NCI-H748 (cell line): ENCODE results near the gene CD244.
A peak's percentile ranks its signal among the peaks of the same experiment; 100 is the strongest.
"Not testable (repeated sequence)": the region's sequence is repeated elsewhere in the genome, so short reads cannot be mapped to it uniquely, and the experiment has no call there.

Experiments used
- DNase-seq: peaks from one replicate; lab custom pipeline; 2025; ENCODE audit not compliant: unreplicated experiment; lab: John Stamatoyannopoulos, UW

The CD244 gene

DNA sequence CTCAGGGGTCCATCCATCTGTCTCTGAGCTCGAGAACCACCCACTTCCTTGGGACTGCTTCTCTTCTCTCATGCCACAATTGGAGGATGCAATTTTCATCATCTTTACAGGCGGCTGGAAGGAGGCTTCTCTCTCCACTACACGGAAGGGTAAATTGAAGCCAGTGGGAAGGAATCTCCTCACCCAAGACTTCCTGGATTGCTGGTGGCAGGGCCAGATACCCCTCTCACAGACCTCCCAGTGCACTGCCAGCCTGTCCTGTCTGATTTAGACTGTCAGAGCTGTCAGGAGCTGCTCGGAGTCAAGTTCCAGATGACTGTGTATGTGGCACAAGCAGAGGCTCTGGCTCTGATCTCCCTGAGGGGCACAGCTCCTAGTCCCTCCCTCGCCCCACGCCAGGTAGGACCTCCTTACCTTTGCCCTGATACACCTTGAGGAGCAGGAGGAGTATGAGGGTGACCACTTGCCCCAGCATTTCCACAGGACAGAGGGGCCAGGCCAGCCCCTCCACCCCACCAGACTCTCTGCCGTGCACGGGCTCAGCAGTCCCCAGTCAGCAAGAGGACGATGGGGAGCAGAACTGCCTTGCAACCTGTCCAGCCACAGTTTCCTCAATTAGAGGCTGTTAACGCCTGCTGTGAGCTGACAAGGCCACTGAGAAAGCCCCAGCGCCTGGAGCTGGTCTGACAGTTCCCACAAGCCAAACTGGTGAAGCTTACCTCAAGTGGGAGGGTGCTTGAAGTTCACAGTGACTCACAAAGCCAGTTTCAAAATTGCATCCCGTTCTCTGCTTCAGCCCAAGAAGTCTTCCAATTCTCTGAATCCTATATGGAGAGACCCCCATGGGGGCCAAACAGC is at the start of gene CD244:
Gene CD244, minus strand, starts transcription at position 685 of the 858 bp plus-strand sequence. Its CDS starts 210 bp downstream, at position 475.
- no peak for DNase-seq

GRCh38 chr1:160911925-160912324 is 49.2 kb upstream of the CD244 start:
- DNase-seq, result no peak

DNA sequence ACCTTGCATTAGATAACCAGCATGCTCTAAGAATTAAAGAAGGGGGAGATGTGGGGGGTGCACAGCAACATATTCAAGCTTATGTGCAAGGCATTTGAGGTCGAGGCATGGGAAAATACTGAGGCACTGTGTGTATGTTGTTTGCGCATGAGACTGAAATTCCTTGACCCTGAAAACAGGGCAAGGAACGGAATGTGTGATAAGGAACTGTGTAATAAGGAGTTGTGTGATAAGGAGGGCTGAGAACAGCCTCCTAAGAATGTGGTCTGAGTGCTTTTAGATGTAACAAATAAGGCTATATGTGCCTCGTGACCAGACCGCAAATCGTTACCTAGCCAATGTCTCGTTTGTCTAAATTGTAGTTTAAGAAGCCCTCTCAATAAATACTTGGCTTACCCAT is 48.8 kb upstream of the CD244 start:
- no peak for DNase-seq

DNA sequence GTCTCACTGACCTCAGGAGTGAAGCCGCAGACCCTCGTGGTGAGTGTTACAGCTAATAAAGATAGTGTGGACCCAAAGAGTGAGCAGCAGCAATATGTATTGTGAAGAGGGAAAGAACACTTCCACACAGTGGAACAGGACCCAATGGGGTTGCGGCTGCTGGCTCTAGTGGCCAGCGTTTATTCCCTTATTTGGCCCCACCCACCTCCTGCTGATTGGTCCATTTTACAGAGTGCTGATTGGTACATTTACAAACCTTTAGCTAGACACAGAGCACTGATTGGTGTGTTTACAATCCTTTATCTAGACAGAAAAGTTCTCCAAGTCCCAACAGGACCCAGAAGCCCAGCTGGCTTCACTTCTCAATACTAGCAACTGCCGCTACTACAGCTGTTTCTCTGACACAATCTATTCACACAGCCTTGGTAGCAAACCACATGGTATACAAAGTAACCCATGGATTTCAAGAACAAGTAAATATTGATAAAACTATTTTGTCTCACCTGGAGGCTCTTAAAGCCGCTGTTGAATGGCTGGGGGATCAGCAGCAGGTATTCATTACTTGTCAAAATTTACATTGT is 47.6 kb upstream of the CD244 start:
- peak; percentile 79 for DNase-seq

DNA sequence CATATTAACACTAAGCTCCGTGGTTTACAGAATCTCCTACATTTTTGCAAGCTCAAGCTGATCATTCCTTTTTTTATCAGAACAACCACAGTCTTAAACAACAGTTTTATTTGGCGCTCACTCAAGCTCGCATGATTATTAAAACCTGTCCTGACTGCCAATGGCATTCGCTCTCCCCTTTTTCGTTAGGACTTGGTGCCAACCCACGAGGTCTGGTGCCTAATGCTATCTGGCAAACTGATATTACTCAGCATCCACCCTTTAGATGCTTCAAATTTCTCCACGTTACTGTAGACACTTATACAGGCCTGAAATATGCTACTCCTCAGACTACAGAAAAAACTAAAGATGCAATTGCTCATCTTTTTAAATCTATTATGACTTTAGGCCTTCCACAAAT is 45.3 kb upstream of the CD244 start:
- DNase-seq, result no peak

DNA sequence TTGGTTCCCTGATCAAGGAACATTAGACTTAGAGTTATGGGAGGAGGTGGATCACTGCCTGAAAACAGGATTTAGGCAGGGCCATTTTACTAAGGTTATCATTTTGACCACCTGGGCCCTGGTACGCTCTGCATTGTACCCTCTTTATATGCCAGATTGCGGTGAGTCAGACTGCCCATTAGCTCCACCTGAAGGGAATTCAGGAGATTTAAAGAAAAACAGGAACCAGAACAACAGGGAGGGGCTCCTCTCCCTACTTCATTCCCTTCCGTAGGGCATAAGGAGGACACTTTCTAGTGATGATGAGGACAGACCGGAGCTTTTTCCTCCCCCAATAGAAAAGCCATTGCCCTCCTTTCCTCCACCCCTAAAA is 42.9 kb upstream of the CD244 start:
- DNase-seq, result no peak

DNA sequence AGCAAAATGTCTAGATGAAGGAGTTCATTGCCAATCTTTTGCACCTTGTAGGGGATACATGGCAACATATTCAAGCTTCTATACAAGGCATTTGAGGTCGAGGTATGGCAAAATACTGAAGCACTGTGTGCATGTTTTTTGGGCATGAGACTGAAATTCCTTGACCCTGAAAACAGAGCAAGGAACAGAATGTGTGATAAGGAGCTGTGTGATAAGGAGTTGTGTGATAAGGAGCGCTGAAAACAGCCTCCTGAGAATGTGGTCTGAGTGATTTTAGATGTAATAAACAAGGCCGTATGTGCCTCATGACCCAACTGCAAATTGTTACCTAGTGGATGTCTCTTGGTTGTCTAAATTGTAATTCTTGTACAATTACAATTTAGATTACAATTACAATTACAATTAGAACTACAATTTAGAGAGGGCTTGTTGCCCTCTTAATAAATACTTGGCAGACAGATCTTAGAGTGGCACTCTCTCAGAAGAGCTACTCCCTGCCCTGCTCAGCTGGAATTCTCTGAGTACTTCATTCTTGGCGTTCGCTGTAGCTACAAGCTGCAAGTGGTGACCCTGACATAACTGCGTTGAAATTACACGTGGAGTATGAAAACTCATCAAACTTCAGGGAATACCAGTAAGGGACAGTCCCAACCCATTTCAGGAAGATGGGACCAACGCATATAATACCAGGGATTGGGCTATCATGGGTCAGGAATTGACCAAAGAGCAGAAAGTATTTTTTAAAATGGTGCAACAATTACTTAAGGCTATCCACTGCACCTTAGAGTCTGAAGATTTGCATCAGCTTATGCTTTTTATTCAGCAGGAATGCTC is 42.3 kb upstream of the CD244 start:
- DNase-seq, result no peak

DNA sequence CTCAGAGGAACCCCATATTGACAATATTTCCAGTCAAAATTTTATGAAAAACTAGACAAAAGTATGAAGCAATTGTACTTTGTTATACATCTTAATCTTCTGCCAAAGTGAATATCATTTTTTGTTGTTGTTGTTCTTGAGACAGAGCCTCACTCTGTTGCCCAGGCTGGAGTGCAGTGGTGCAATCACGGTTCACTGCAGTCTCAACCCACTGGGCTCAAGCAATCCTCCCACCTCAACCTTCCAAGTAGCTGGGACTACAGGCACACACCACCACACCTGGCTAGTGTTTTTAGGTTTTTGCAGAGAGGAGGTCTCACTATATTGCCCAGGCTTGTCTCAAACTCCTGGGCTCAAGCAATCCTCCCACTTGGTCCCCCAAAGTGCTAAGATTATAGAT is 39.6 kb upstream of the CD244 start:
- not testable (repeated sequence) for DNase-seq

GRCh38 chr1:160901768-160902167 is 39.1 kb upstream of the CD244 start:
- DNase-seq, result no peak

DNA sequence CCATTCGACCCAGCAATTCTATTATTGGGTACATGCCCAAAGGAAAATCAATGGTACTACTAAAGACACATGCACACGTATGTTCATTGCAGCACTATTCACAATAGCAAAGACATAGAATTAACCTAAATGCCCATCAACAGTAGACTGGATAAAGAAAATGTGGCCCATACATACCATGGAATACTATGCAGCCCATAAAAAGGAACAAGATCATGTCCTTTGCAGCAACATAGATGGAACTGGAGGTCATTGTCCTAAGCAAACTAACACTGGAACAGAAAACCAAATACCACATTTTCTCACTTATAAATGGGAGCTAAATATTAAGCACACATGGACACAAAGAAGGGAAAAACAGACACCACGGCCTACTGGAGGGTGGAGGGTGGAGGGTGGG is 38.0 kb upstream of the CD244 start:
- not testable (repeated sequence) for DNase-seq

- DNase-seq, result not testable (repeated sequence)
Measured at GRCh38 chr1:160894368-160895135, 31.9 kb upstream of the CD244 start.

GRCh38 chr1:160891474-160891873 is 28.8 kb upstream of the CD244 start:
- no peak for DNase-seq

- DNase-seq, result no peak
Measured at GRCh38 chr1:160888926-160889325, 26.2 kb upstream of the CD244 start.

DNA sequence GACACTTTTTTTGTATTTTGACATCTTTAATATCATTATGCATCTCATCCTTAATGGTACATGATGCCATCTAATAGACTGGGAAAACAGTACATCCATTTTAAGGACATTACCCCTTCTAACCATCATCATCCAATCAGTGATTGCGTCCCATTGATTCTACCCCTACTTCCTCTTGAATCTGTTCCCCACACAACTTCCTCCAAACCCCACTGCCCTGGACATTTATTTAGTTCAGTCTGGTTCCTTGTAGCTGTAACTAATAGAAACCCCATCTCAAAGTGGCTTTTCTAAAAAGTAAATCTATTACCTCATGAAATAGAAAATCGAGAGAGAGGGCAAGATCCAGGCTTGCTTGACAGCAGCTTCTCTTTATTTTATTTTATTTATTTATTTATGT is 24.4 kb upstream of the CD244 start:
- DNase-seq, result no peak

- DNase-seq, result no peak
Measured at GRCh38 chr1:160885042-160885441, 22.4 kb upstream of the CD244 start, which contains the start of gene ITLN1. ITLN1 (minus strand) TSS chr1:160885180; CDS start chr1:160884877, 303 bp downstream.

DNA sequence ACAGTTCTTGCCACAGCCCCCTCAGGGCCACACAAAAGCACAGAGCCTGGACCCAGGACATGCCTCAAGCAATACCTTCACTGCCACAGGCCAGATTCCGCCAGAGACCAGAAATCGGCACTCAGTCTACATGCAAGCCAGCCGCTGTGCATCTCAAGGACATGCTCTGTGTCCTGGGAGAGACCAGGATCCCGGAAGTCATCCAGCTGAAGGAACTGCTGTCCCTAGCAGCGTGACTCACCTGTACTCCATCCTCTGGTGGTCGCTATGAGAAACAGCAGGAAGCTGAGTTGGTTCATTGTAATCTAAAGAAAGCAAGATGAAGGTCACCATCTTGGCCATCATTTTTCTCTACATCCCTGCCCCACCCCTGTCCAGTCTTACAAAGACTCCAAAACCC is 21.9 kb upstream of the CD244 start:
- peak; percentile 60 for DNase-seq

DNA sequence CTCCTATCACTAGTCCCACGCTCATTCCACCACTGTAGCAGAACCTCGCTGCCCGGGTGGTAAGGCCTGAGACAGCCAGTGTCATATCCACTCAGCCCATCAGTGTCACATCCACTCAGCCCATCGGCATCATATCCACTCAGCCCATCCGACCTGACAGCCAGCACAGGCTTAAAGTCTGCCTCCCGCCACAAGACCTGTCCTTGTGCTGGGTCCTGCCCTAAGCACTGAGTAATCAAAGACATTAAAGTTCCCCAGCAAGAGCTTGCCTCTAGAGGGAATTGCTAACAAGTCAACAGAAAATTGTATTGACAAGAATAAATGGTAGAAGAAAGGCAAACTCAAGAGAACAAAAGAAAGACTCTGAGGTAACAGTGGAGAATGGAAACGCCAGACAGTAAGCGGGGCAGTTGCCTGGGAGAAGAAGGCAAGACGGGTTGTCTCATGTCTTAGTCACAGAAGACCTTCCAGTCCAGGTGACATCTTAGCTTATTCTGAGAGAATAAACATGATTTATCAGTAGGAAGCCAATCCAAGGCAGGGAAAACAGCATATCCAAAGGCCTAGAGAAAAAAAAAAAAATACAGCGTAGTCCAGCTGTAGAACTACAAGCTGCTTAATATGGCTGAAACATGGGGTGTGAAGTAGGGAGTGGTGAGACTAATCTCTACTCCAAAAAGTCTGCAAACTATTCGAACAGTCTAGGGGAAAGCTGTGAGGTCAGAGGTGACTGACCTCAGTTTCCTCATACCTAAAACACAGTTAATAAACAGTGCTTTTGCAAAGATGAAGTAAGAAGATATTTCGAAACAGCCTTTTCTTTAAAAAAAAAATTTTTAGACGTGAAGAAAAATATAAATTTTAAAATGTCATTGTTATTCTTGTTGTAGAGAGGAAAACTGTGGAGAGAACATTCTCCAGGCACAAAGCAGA is 21.2 kb upstream of the CD244 start:
- DNase-seq, result no peak

DNA sequence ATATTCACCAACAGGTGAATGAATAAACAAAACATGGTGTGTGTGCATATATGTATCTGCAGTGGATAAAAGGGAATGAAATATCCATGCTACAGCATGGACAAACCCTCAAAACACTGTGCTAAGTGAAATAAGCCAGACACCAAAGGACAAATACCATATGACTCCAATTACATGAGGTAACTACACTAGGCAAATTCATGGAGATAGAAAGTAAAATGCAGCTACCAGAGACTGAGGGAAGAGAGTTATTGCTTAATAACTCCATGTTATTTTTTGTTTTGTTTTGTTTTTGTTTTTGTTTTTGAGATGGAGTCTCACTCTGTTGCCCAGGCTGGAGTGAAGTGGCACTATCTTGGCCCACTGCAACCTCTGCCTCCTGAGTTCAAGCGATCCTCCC is 19.9 kb upstream of the CD244 start:
- DNase-seq, result no peak

GRCh38 chr1:160881264-160881663 is 18.6 kb upstream of the CD244 start:
- not testable (repeated sequence) for DNase-seq

DNA sequence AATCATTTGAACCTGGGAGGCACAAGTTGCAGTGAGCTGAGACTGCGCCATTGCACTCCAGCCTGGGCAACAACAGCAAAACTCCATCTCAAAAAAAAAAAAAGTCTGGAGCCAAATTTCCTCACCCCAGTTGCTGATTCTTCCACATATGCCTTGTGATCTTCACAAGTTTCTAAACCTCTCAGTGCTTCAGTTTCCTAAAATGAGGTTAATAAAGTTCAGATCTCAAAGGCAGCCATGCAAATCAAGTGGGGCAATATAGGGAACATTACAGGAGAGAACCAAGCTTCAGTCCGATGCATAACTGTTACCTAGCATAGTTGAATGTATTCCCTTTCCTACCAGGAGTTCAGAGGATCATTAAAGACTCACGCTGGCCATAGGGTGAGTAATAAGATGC is 17.5 kb upstream of the CD244 start:
- DNase-seq, result no peak
